KG1 (cell line): ENCODE results near the gene ID4.
A peak's percentile ranks its signal among the peaks of the same experiment; 100 is the strongest.

Source experiments
- DNase-seq: peaks from one replicate; lab custom pipeline; 2025; lab: John Stamatoyannopoulos, UW

The ID4 gene

GRCh38 chr6:19836799-19837510 lies at the start of gene ID4:
Gene ID4 (plus strand): TSS chr6:19837370. CDS start chr6:19837755, 385 bp downstream.
- no peak for DNase-seq

GRCh38 chr6:19788686-19789085 lies 48.5 kb upstream of the ID4 start:
- no peak for DNase-seq

- DNase-seq, result no peak
Measured at GRCh38 chr6:19789100-19789803, 47.9 kb upstream of the ID4 start.

- DNase-seq, result no peak
Measured at GRCh38 chr6:19791267-19791666, 45.9 kb upstream of the ID4 start.

GRCh38 chr6:19795211-19795610 lies 42.0 kb upstream of the ID4 start:
- DNase-seq, result no peak

- no peak for DNase-seq
Measured at GRCh38 chr6:19796452-19796851, 40.7 kb upstream of the ID4 start.

- no peak for DNase-seq
Measured at GRCh38 chr6:19798362-19798761, 38.8 kb upstream of the ID4 start.

GRCh38 chr6:19802656-19803055 lies 34.5 kb upstream of the ID4 start:
- DNase-seq, result no peak

- DNase-seq, result no peak
Measured at GRCh38 chr6:19803331-19804204, 33.6 kb upstream of the ID4 start.

GRCh38 chr6:19804205-19805128 lies 32.7 kb upstream of the ID4 start:
- peak; percentile 23 for DNase-seq

GRCh38 chr6:19805129-19805481 lies 32.1 kb upstream of the ID4 start:
- DNase-seq, result no peak

- DNase-seq, result no peak
Measured at GRCh38 chr6:19806971-19807396, 30.2 kb upstream of the ID4 start.

GRCh38 chr6:19811397-19812079 lies 25.6 kb upstream of the ID4 start:
- DNase-seq, result no peak

- no peak for DNase-seq
Measured at GRCh38 chr6:19812512-19813119, 24.6 kb upstream of the ID4 start.

- DNase-seq, result no peak
Measured at GRCh38 chr6:19818805-19819204, 18.4 kb upstream of the ID4 start.

GRCh38 chr6:19824058-19824807 lies 12.9 kb upstream of the ID4 start:
- no peak for DNase-seq

- DNase-seq, result no peak
Measured at GRCh38 chr6:19827247-19827646, 9.9 kb upstream of the ID4 start.

GRCh38 chr6:19827903-19828302 lies 9.3 kb upstream of the ID4 start:
- no peak for DNase-seq

- no peak for DNase-seq
Measured at GRCh38 chr6:19830171-19830570, 7.0 kb upstream of the ID4 start.

GRCh38 chr6:19831358-19831757 lies 5.8 kb upstream of the ID4 start:
- DNase-seq, result no peak
